H1 (cell line): ENCODE data around the gene COLEC12. TPM values are rescaled to one million over a fixed set of nuclear protein-coding genes. Genes with fewer than 3 reads are reported as not detected.

Experiments
- CTCF ChIA-PET: fragments of 300-600 bp; sonication (Branson Sonifier 250); formaldehyde crosslinking; loops from one replicate; lab custom pipeline; 2021; ENCODE audit not compliant: partially characterized antibody; lab: Charles Lee
- POLR2A ChIA-PET: fragments of 300-600 bp; sonication (Branson Sonifier 250); formaldehyde crosslinking; loops from one replicate; lab custom pipeline; 2021; ENCODE audit warnings: inconsistent platforms; ENCODE audit not compliant: partially characterized antibody; lab: Charles Lee
- DNase-seq, 2 experiments: peaks; one replicate each; pipeline versions ENCODE4 v3.0.0 to v3.0.0-alpha.2; 2010 to 2022; ENCODE audit warnings: low spot score in 2 of 2, low read depth in 1 of 2, mixed read lengths in 1 of 2
- FAIRE-seq: peaks from 2 replicates; lab custom pipeline; 2011; peaks lifted over from hg19 to GRCh38; lab: Jason Lieb, UNC
- H2AFZ ChIP-seq: 2 replicates; pipeline ENCODE4 v1.8.1; 2012; ENCODE audit warnings: low read length, inconsistent platforms
- H2AK5ac ChIP-seq: 2 replicates; pipeline ENCODE4 v1.6.1; 2013; ENCODE audit warnings: low read depth, low read length
- H2BK120ac ChIP-seq: replicated peaks from 2 replicates; pipeline ENCODE3; 2013; ENCODE audit warnings: low read depth, low read length, inconsistent platforms
- H2BK12ac ChIP-seq: 2 replicates; pipeline ENCODE4 v1.6.1; 2013; ENCODE audit warnings: low read depth, low read length
- H2BK15ac ChIP-seq: 2 replicates; pipeline ENCODE4 v1.6.1; 2013; ENCODE audit warnings: low read length
- H2BK20ac ChIP-seq: 2 replicates; pipeline ENCODE4 v1.6.1; 2013; ENCODE audit warnings: low read length
- H2BK5ac ChIP-seq: 2 replicates; pipeline ENCODE4 v1.6.1; 2013; ENCODE audit warnings: low read depth, low read length
- H3K14ac ChIP-seq: 2 replicates; pipeline ENCODE4 v1.6.1; 2013; ENCODE audit warnings: inconsistent platforms; ENCODE audit not compliant: insufficient read length
- H3K18ac ChIP-seq: 2 replicates; pipeline ENCODE4 v1.6.1; 2013; ENCODE audit warnings: low read length; ENCODE audit errors: extremely low read depth
- H3K23ac ChIP-seq: 2 replicates; pipeline ENCODE4 v1.6.1; 2013; ENCODE audit warnings: inconsistent platforms; ENCODE audit not compliant: insufficient read length
- H3K23me2 ChIP-seq: 2 replicates; pipeline ENCODE4 v1.6.1; 2013; ENCODE audit warnings: low read depth, low read length
- H3K27ac ChIP-seq: 2 replicates; pipeline ENCODE4 v1.6.1; 2011; ENCODE audit warnings: low read depth, low read length, inconsistent platforms
- H3K27me3 ChIP-seq, 4 experiments: replicated peaks in 1 of 4; 1 replicate in 1 of 4; 2 replicates in 3 of 4; pipeline versions ENCODE4 v1.6.1 to v1.8.1; 2011 to 2013; ENCODE audit warnings: low read length in 3 of 4, mild to moderate bottlenecking in 3 of 4, inconsistent platforms in 2 of 4, mixed read lengths in 2 of 4, moderate library complexity in 1 of 4; ENCODE audit not compliant: control insufficient read depth in 3 of 4, insufficient read depth in 3 of 4; ENCODE audit errors: extremely low read depth in 1 of 4
- H3K36me3 ChIP-seq, 4 experiments: 2 replicates each; pipeline versions ENCODE4 v1.6.1 to v1.8.1; 2011 to 2013; ENCODE audit warnings: mild to moderate bottlenecking in 4 of 4, low read length in 3 of 4, moderate library complexity in 2 of 4, control low read depth in 1 of 4, inconsistent platforms in 1 of 4; ENCODE audit not compliant: insufficient read depth in 4 of 4, control insufficient read depth in 2 of 4
- H3K4ac ChIP-seq: replicated peaks from 2 replicates; pipeline ENCODE3; 2013; ENCODE audit warnings: low read length, low read depth, mixed read lengths, inconsistent platforms; ENCODE audit not compliant: insufficient read length
- H3K4me1 ChIP-seq, 4 experiments: replicated peaks in 1 of 4; 1 replicate in 1 of 4; 2 replicates in 3 of 4; pipeline versions ENCODE4 v1.6.1 to v1.8.1; 2011 to 2013; ENCODE audit warnings: low read length in 3 of 4, inconsistent platforms in 2 of 4, mixed read lengths in 1 of 4; ENCODE audit not compliant: insufficient read depth in 4 of 4, control insufficient read depth in 3 of 4
- H3K4me2 ChIP-seq, 2 experiments: 2 replicates each; pipeline versions ENCODE4 v1.6.1 to v1.8.1; 2011 to 2013; ENCODE audit warnings: low read depth in 2 of 2, low read length in 2 of 2, control low read depth in 1 of 2, inconsistent platforms in 1 of 2, mild to moderate bottlenecking in 1 of 2; ENCODE audit not compliant: insufficient read depth in 1 of 2
- H3K4me3 ChIP-seq, 4 experiments: fragments of 200-600, 300-600 bp in 1 of 4; sonication (generic), shearing (Covaris generic), sonication (Bioruptor Twin) in 1 of 4; 2 replicates each; pipeline versions ENCODE4 v1.5.1 to v1.8.1; 2011 to 2016; ENCODE audit warnings: low read length in 4 of 4, low read depth in 3 of 4, control low read depth in 2 of 4, inconsistent platforms in 2 of 4, mild to moderate bottlenecking in 2 of 4, mixed read lengths in 1 of 4, moderate library complexity in 1 of 4; ENCODE audit not compliant: insufficient read depth in 2 of 4; ENCODE audit errors: extremely low read depth in 1 of 4
- H3K56ac ChIP-seq: replicated peaks from 2 replicates; pipeline ENCODE3; 2013; ENCODE audit warnings: low read depth, mild to moderate bottlenecking, mixed read lengths, low read length, inconsistent platforms; ENCODE audit not compliant: insufficient read length
- H3K79me1 ChIP-seq: 2 replicates; pipeline ENCODE4 v1.6.1; 2013; ENCODE audit warnings: low read depth, low read length, control low read depth
- H3K79me2 ChIP-seq, 2 experiments: 2 replicates each; pipeline versions ENCODE4 v1.6.1 to v1.8.1; 2012 to 2013; ENCODE audit warnings: low read length in 2 of 2, mild to moderate bottlenecking in 2 of 2, inconsistent platforms in 1 of 2; ENCODE audit not compliant: insufficient read depth in 2 of 2, control insufficient read depth in 1 of 2
- H3K9ac ChIP-seq, 4 experiments: replicated peaks in 1 of 4; 1 replicate in 1 of 4; 2 replicates in 3 of 4; pipeline versions ENCODE4 v1.6.1 to v1.8.1; 2011 to 2013; ENCODE audit warnings: low read depth in 3 of 4, low read length in 3 of 4, control low read depth in 2 of 4, mild to moderate bottlenecking in 2 of 4, moderate library complexity in 2 of 4, inconsistent platforms in 1 of 4; ENCODE audit errors: extremely low read depth in 1 of 4
- H3K9me3 ChIP-seq, 2 experiments: 2 replicates each; pipeline versions ENCODE4 v1.6.1 to v1.8.1; 2012 to 2013; ENCODE audit warnings: mild to moderate bottlenecking in 2 of 2, moderate library complexity in 2 of 2, control low read depth in 1 of 2, inconsistent platforms in 1 of 2, low read depth in 1 of 2, low read length in 1 of 2, mixed read lengths in 1 of 2; ENCODE audit not compliant: insufficient read depth in 2 of 2
- H4K20me1 ChIP-seq, 2 experiments: replicated peaks in 1 of 2; 2 replicates each; pipeline versions ENCODE3 to v1.8.1; 2011 to 2013; ENCODE audit warnings: inconsistent platforms in 2 of 2, low read length in 2 of 2, mild to moderate bottlenecking in 1 of 2; ENCODE audit not compliant: insufficient read depth in 2 of 2, control insufficient read depth in 1 of 2
- H4K5ac ChIP-seq: 2 replicates; pipeline ENCODE4 v1.6.1; 2013; ENCODE audit warnings: low read length, low read depth, mixed read lengths, inconsistent platforms; ENCODE audit not compliant: insufficient read length
- H4K8ac ChIP-seq: 2 replicates; pipeline ENCODE4 v1.8.0; 2013; ENCODE audit warnings: mild to moderate bottlenecking, moderate library complexity, low read length, inconsistent platforms; ENCODE audit not compliant: insufficient read depth; ENCODE audit errors: extremely low read depth
- H4K91ac ChIP-seq: replicated peaks from 2 replicates; pipeline ENCODE3; 2013; ENCODE audit warnings: low read length, mixed read lengths, inconsistent platforms; ENCODE audit not compliant: insufficient read length
- BCL11A ChIP-seq, 2 experiments: IDR thresholded peaks; one replicate each; pipeline ENCODE4 v1.6.1; 2011; ENCODE audit warnings: low read depth in 2 of 2, low read length in 2 of 2, mild to moderate bottlenecking in 2 of 2
- CEBPB ChIP-seq: IDR thresholded peaks from 2 replicates; pipeline ENCODE4 v1.6.1; 2012; ENCODE audit warnings: low read depth, low read length
- CTBP2 ChIP-seq: IDR thresholded peaks from 2 replicates; pipeline ENCODE4 v1.7.0; 2011; ENCODE audit warnings: borderline replicate concordance, mild to moderate bottlenecking, moderate library complexity, mixed read lengths, low read length; ENCODE audit not compliant: insufficient read depth, insufficient read length
- EGR1 ChIP-seq: IDR thresholded peaks from 2 replicates; pipeline ENCODE4 v1.6.1; 2011; ENCODE audit warnings: low read depth, low read length, borderline replicate concordance
- EZH2 ChIP-seq: fragments of 200-600 bp; sonication (generic); IDR thresholded peaks from 2 replicates; pipeline ENCODE4 v1.7.1; 2012; ENCODE audit warnings: low read depth, mild to moderate bottlenecking, moderate library complexity, low read length, inconsistent platforms; ENCODE audit not compliant: severe bottlenecking
- JUND ChIP-seq: IDR thresholded peaks from 2 replicates; pipeline ENCODE4 v1.6.1; 2011; ENCODE audit warnings: mild to moderate bottlenecking, improper control_type of control experiment, low read length
- KDM4A ChIP-seq: IDR thresholded peaks from one replicate; pipeline ENCODE4 v1.7.1; 2012; ENCODE audit warnings: low read depth, mild to moderate bottlenecking, moderate library complexity, low read length, inconsistent platforms; ENCODE audit not compliant: severe bottlenecking
- RBBP5 ChIP-seq: IDR thresholded peaks from 2 replicates; pipeline ENCODE4 v1.7.1; 2012; ENCODE audit warnings: low read depth, mild to moderate bottlenecking, inconsistent platforms, low read length, moderate library complexity, borderline replicate concordance
- TAF1 ChIP-seq: IDR thresholded peaks from 2 replicates; pipeline ENCODE4 v1.6.1; 2011; ENCODE audit warnings: mild to moderate bottlenecking, low read depth, low read length
- TCF12 ChIP-seq: IDR thresholded peaks from 2 replicates; pipeline ENCODE4 v1.6.1; 2011; ENCODE audit warnings: low read depth, mild to moderate bottlenecking, low read length
- TEAD4 ChIP-seq: IDR thresholded peaks from 2 replicates; pipeline ENCODE4 v1.6.1; 2012; ENCODE audit warnings: low read depth, low read length, inconsistent platforms, mixed read lengths
- YY1 ChIP-seq: IDR thresholded peaks from 2 replicates; pipeline ENCODE4 v1.6.1; 2011; ENCODE audit warnings: low read depth, mild to moderate bottlenecking, low read length
- WGBS, 2 experiments: shearing (Covaris generic) in 1 of 2; methylation state at CpG; one replicate each; pipeline versions ENCODE4 v1.1.6 to v1.1.7; 2013 to 2015; ENCODE audit warnings: low lambda C conversion rate in 2 of 2, mixed read lengths in 2 of 2, inconsistent platforms in 1 of 2, low coverage in 1 of 2, missing lambda C conversion rate in 1 of 2; ENCODE audit not compliant: insufficient replicate concordance in 2 of 2, insufficient coverage in 1 of 2, insufficient read length in 1 of 2; ENCODE audit errors: extremely low coverage in 1 of 2, missing lambda C conversion rate in 1 of 2; 5-methylcytosine and 5-hydroxymethylcytosine counted together
- polyA plus RNA-seq, 7 experiments: library from polyadenylated mRNA; depleted of rRNA in 3 of 7; stranded (reverse) in 5 of 7; unstranded in 2 of 7; fragments of >200 nt in 5 of 7; fragments of 200-250 nt in 2 of 7; gene quantifications; 1 replicate in 5 of 7; 2 replicates in 1 of 7; 4 replicates in 1 of 7; pipeline versions ENCODE4 v1.2.1 to v1.2.3, GENCODE V29; 2011 to 2013; ENCODE audit warnings: missing spikeins in 2 of 7, mixed read lengths in 2 of 7
- total RNA-seq: library from RNA; stranded (reverse); fragmentation: NEBNext Ultra II Directional; extraction: Animal tissue kit (Norgen Biotek cat#: 25700); gene quantifications from 2 replicates; pipeline ENCODE4 v1.2.1, GENCODE V29; 2021
- TF ChIP-seq, protein P1 (sequence below): IDR thresholded peaks from 2 replicates; pipeline ENCODE4 v1.6.1; 2012; ENCODE audit warnings: low read length, inconsistent platforms

Gene COLEC12
- total and polyA plus RNA-seq, 2 of the 8 experiments (the other 6 are each of a cell fraction or from before 2014, with no cell fraction given), result 0.44 to 2.3 TPM

DNA sequence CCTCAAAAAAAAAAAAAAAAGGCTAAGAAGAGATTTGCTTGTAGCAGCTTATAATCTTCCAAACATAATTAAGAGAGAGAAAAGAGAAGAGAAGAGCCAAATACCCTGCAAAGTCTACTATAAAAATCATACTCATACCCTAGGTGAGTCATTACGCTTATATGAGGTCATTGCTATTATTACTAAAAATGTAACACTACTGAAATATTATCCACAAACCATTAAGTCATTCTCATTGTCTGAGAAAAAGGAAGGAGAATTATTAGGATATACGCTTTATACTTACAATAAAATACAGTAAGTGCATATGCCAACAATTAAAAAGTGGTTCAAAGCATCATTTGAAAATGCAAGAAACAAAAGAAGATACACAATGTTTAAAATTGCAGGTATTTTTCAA lies 66.5 kb downstream of the COLEC12 start:
- Histone ChIP-seq H3K4me1 (no peaks in the 10 kb centered on the region), H3K9ac (no peak overlapping the region), H3K14ac (no peak overlapping the region), H3K23ac (no peak overlapping the region), H4K91ac (no peak overlapping the region), H2BK12ac (no peak overlapping the region), H4K5ac (no peak overlapping the region), H2AK5ac (no peak overlapping the region), H2BK120ac (no peak overlapping the region), H2AFZ (no peak overlapping the region), H3K4me3 (no peak overlapping the region), H2BK15ac (no peak overlapping the region), H4K20me1 (no peaks in the 10 kb centered on the region), H3K4ac (no peak overlapping the region), H3K27ac (no peak overlapping the region), H3K23me2 (no peaks in the 10 kb centered on the region), H2BK5ac (no peak overlapping the region), H3K79me2 (no peaks in the 10 kb centered on the region), H3K27me3 (no peaks in the 10 kb centered on the region), H3K79me1 (no peaks in the 10 kb centered on the region), H3K18ac (no peak overlapping the region), H4K8ac (no peak overlapping the region), H3K4me2 (no peak overlapping the region), H3K36me3 (no peaks in the 10 kb centered on the region), H3K56ac (no peak overlapping the region), H3K9me3 (peaks cover 0 to 4% of the 10 kb centered on the region in 2 experiments; a peak in 1 of 4 replicates), H2BK20ac (no peak overlapping the region)
- CTCF ChIA-PET, result interaction anchor here (1.0 kb wide), 1 partner anchor 45 kb away, joined by 3 read pairs; no protein-coding TSS in a partner anchor
- FAIRE-seq, result no peak
- no peak for DNase-seq
- 94% methylated on average over 2 of the region's 2 CpGs; no CpG with 5 or more reads in 1 of the 2 experiments for WGBS, 2 experiments
- POLR2A ChIA-PET, result interaction anchor here (1.8 kb wide), 1 partner anchor 166 kb away, joined by 4 read pairs; the partner anchor contains the start of gene THOC1
- TF ChIP-seq BCL11A (IDR thresholded peaks at IDR 0.05; ENCODE audit: low read depth in 2 of 2, low read length in 2 of 2), result no peak
- no peak for TF ChIP-seq KDM4A
- no peak for TF ChIP-seq TAF1
- TF ChIP-seq, protein P1, sequence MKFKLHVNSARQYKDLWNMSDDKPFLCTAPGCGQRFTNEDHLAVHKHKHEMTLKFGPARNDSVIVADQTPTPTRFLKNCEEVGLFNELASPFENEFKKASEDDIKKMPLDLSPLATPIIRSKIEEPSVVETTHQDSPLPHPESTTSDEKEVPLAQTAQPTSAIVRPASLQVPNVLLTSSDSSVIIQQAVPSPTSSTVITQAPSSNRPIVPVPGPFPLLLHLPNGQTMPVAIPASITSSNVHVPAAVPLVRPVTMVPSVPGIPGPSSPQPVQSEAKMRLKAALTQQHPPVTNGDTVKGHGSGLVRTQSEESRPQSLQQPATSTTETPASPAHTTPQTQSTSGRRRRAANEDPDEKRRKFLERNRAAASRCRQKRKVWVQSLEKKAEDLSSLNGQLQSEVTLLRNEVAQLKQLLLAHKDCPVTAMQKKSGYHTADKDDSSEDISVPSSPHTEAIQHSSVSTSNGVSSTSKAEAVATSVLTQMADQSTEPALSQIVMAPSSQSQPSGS, result no peak
- TF ChIP-seq EZH2, result no peak
- TF ChIP-seq CEBPB, result no peak
- TF ChIP-seq JUND, result no peak
- TF ChIP-seq YY1, result no peak
- no peak for TF ChIP-seq EGR1
- TF ChIP-seq CTBP2, result no peak
- TF ChIP-seq RBBP5, result no peak
- TF ChIP-seq TCF12, result no peak
- TF ChIP-seq TEAD4, result no peak
